HCT116 (cell line): ENCODE measurements around the gene GPR108. TPM values are rescaled to one million over a fixed set of nuclear protein-coding genes. Genes with fewer than 3 reads are reported as not detected.
A peak's percentile ranks its signal among the peaks of the same experiment; 100 is the strongest.

ENCODE experiments used
- ATAC-seq: fragments of 200-7000 bp; cut with Tn5 transposase; 2 replicates; pipeline ENCODE4 v1.9.1; 2020; ENCODE audit warnings: mild to moderate bottlenecking, moderate library complexity
- BruUV-seq: library from RNA; stranded (reverse); fragments of 400-500 nt; replicated peaks from 2 replicates; lab custom pipeline; 2021; lab: Mats Ljungman, UMichigan
- CTCF ChIA-PET: fragments of 300-600 bp; sonication (Branson Sonifier 250); formaldehyde crosslinking; loops from one replicate; lab custom pipeline; 2021; ENCODE audit warnings: antibody characterized with exemption; lab: Charles Lee
- POLR2A ChIA-PET: fragments of 300-600, 350-600 bp; sonication (Branson Sonifier 250); formaldehyde crosslinking; loops from one replicate; lab custom pipeline; 2021; ENCODE audit warnings: antibody characterized with exemption; lab: Charles Lee
- RAD21 ChIA-PET, 2 experiments: fragments of 300-600 bp; sonication (Branson Sonifier 250); formaldehyde crosslinking; loops; one replicate each; lab custom pipeline; 2023; ENCODE audit warnings: low total read pairs in 2 of 2; ENCODE audit not compliant: uncharacterized antibody in 2 of 2, unreplicated experiment in 2 of 2, low non-redundant PET in 1 of 2; lab: Charles Lee
- DNase-seq: peaks from one replicate; pipeline ENCODE4 v3.0.0-alpha.2; 2010; ENCODE audit warnings: low read depth, low spot score
- H2AFZ ChIP-seq: fragments of 200-600 bp; shearing (Covaris generic), sonication (generic); 2 replicates; pipeline ENCODE4 v1.6.1; 2017; ENCODE audit warnings: low read depth, mixed run types, mixed read lengths, antibody characterized with exemption, low read length; ENCODE audit not compliant: poor library complexity, severe bottlenecking
- H3K27ac ChIP-seq: 2 replicates; pipeline ENCODE4 v1.5.1; 2012; ENCODE audit warnings: low read depth, low read length
- H3K27me3 ChIP-seq: fragments of 200-600 bp; sonication (generic); 2 replicates; pipeline ENCODE4 v1.6.1; 2016; ENCODE audit warnings: mixed run types, low read length, mixed read lengths; ENCODE audit not compliant: insufficient read depth
- H3K36me3 ChIP-seq, 2 experiments: fragments of 200-500 bp in 1 of 2; fragments of 200-600 bp in 1 of 2; sonication (Bioruptor generic) in 1 of 2; sonication (generic) in 1 of 2; 2 replicates each; pipeline versions ENCODE4 v1.5.1 to v1.6.1; 2014 to 2016; ENCODE audit warnings: low read length in 2 of 2, inconsistent platforms in 1 of 2, mixed read lengths in 1 of 2, mixed run types in 1 of 2; ENCODE audit not compliant: insufficient read depth in 2 of 2, control insufficient read depth in 1 of 2
- H3K4me1 ChIP-seq, 2 experiments: fragments of 200-600 bp in 1 of 2; sonication (generic) in 1 of 2; 2 replicates each; pipeline versions ENCODE4 v1.5.1 to v1.6.1; 2012 to 2017; ENCODE audit warnings: low read length in 2 of 2, inconsistent platforms in 1 of 2, mild to moderate bottlenecking in 1 of 2, mixed read lengths in 1 of 2, mixed run types in 1 of 2, moderate library complexity in 1 of 2; ENCODE audit not compliant: insufficient read depth in 2 of 2, control insufficient read depth in 1 of 2
- H3K4me2 ChIP-seq: fragments of 200-600 bp; sonication (generic); 2 replicates; pipeline ENCODE4 v1.6.1; 2017; ENCODE audit warnings: mixed run types, low read length, mixed read lengths
- H3K4me3 ChIP-seq, 2 experiments: fragments of 200-600 bp in 1 of 2; sonication (generic) in 1 of 2; replicated peaks in 1 of 2; 2 replicates each; pipeline ENCODE4 v1.5.1; 2011 to 2016; ENCODE audit warnings: low read length in 2 of 2, control low read depth in 1 of 2, low read depth in 1 of 2, mild to moderate bottlenecking in 1 of 2, mixed read lengths in 1 of 2, mixed run types in 1 of 2
- H3K79me2 ChIP-seq: fragments of 200-600 bp; sonication (generic); 2 replicates; pipeline ENCODE4 v1.6.1; 2017; ENCODE audit warnings: mild to moderate bottlenecking, mixed run types, low read length, moderate library complexity, mixed read lengths; ENCODE audit not compliant: insufficient read depth
- H3K9ac ChIP-seq: fragments of 200-600 bp; sonication (generic); 2 replicates; pipeline ENCODE4 v1.6.1; 2016; ENCODE audit warnings: low read length, mixed read lengths
- H3K9me2 ChIP-seq: fragments of 200-600 bp; sonication (generic), shearing (Covaris generic); 2 replicates; pipeline ENCODE4 v1.6.1; 2017; ENCODE audit warnings: mixed run types, mild to moderate bottlenecking, moderate library complexity; ENCODE audit not compliant: insufficient read depth
- H3K9me3 ChIP-seq, 2 experiments: fragments of 200-500 bp in 1 of 2; fragments of 200-600 bp in 1 of 2; sonication (Bioruptor generic) in 1 of 2; sonication (generic) in 1 of 2; 2 replicates each; pipeline ENCODE4 v1.6.1; 2014 to 2017; ENCODE audit warnings: low read length in 2 of 2, mixed read lengths in 2 of 2, inconsistent platforms in 1 of 2, low read depth in 1 of 2, mild to moderate bottlenecking in 1 of 2, mixed run types in 1 of 2, moderate library complexity in 1 of 2; ENCODE audit not compliant: control insufficient read depth in 1 of 2, insufficient read depth in 1 of 2
- H4K20me1 ChIP-seq: fragments of 200-600 bp; sonication (generic), shearing (Covaris generic); 2 replicates; pipeline ENCODE4 v1.6.1; 2017; ENCODE audit warnings: mixed run types, mild to moderate bottlenecking, moderate library complexity; ENCODE audit not compliant: insufficient read depth
- CBX3 ChIP-seq: IDR thresholded peaks from 2 replicates; pipeline ENCODE4 v1.6.1; 2012; ENCODE audit warnings: low read depth
- CEBPB ChIP-seq: IDR thresholded peaks from 2 replicates; pipeline ENCODE4 v1.6.1; 2012; ENCODE audit warnings: low read depth
- CTCF ChIP-seq, 3 experiments: fragments of 200-600 bp in 1 of 3; sonication (generic) in 1 of 3; IDR thresholded peaks in 2 of 3; conservative IDR thresholded peaks in 1 of 3; 2 replicates each; pipeline ENCODE4 v1.5.1; 2012 to 2017; ENCODE audit warnings: low read depth in 2 of 3, low read length in 2 of 3, antibody characterized with exemption in 1 of 3, borderline replicate concordance in 1 of 3, control low read depth in 1 of 3, mild to moderate bottlenecking in 1 of 3, mixed read lengths in 1 of 3, mixed run types in 1 of 3, moderate library complexity in 1 of 3; ENCODE audit not compliant: insufficient read depth in 1 of 3
- EGR1 ChIP-seq: IDR thresholded peaks from 2 replicates; pipeline ENCODE4 v1.6.1; 2012; ENCODE audit warnings: low read depth
- ELF1 ChIP-seq: IDR thresholded peaks from 2 replicates; pipeline ENCODE4 v1.6.1; 2012; ENCODE audit warnings: low read depth, borderline replicate concordance
- EZH2 ChIP-seq: fragments of 200-600 bp; sonication (generic); IDR thresholded peaks from 2 replicates; pipeline ENCODE4 v1.6.1; 2017; ENCODE audit warnings: antibody characterized with exemption, mixed run types
- EZH2phosphoT487 ChIP-seq: fragments of 200-600 bp; IDR thresholded peaks from 2 replicates; pipeline ENCODE4 v1.6.1; 2018; ENCODE audit warnings: antibody characterized with exemption, borderline replicate concordance
- JUND ChIP-seq: IDR thresholded peaks from 2 replicates; pipeline ENCODE4 v1.6.1; 2012
- POLR2A ChIP-seq: IDR thresholded peaks from 2 replicates; pipeline ENCODE4 v1.7.0; 2011; ENCODE audit warnings: borderline replicate concordance; ENCODE audit not compliant: insufficient read depth, insufficient read length; ENCODE audit errors: extremely low read depth
- POLR2AphosphoS5 ChIP-seq: IDR thresholded peaks from 2 replicates; pipeline ENCODE4 v1.6.1; 2011; ENCODE audit warnings: mild to moderate bottlenecking, low read depth, low read length, moderate library complexity
- RAD21 ChIP-seq: IDR thresholded peaks from 2 replicates; pipeline ENCODE4 v1.6.1; 2012; ENCODE audit warnings: low read depth, mild to moderate bottlenecking
- REST ChIP-seq: IDR thresholded peaks from 2 replicates; pipeline ENCODE4 v1.6.1; 2012; ENCODE audit warnings: low read depth
- SIN3A ChIP-seq: IDR thresholded peaks from 2 replicates; pipeline ENCODE4 v1.6.1; 2012; ENCODE audit warnings: low read depth
- SP1 ChIP-seq: IDR thresholded peaks from 2 replicates; pipeline ENCODE4 v1.6.1; 2012; ENCODE audit warnings: low read depth
- SRF ChIP-seq: IDR thresholded peaks from 2 replicates; pipeline ENCODE4 v1.6.1; 2012; ENCODE audit warnings: low read depth
- ZFX ChIP-seq: fragments of 450-650 bp; IDR thresholded peaks from 2 replicates; pipeline ENCODE4 v1.6.1; 2017
- intact Hi-C: fragments of 100-400 bp; cut with micrococcal nuclease; formaldehyde crosslinking; loops from 2 replicates; pipeline ENCODE4 v1.10.0; 2022
- total RNA-seq: library from RNA; stranded (reverse); gene quantifications from one replicate; pipeline ENCODE4 v1.2.1, GENCODE V29; 2021; ENCODE audit not compliant: unreplicated experiment
- TF ChIP-seq, protein P1 (sequence below): IDR thresholded peaks from 2 replicates; pipeline ENCODE4 v1.6.1; 2012
- TF ChIP-seq, protein P2 (sequence below): IDR thresholded peaks from 2 replicates; pipeline ENCODE4 v1.6.1; 2011; ENCODE audit warnings: mild to moderate bottlenecking, low read length, moderate library complexity; ENCODE audit not compliant: insufficient replicate concordance; ENCODE audit errors: extremely low read depth

The GPR108 gene
- total RNA-seq, 1 experiment from 2014 or later = 75.0 TPM

DNA sequence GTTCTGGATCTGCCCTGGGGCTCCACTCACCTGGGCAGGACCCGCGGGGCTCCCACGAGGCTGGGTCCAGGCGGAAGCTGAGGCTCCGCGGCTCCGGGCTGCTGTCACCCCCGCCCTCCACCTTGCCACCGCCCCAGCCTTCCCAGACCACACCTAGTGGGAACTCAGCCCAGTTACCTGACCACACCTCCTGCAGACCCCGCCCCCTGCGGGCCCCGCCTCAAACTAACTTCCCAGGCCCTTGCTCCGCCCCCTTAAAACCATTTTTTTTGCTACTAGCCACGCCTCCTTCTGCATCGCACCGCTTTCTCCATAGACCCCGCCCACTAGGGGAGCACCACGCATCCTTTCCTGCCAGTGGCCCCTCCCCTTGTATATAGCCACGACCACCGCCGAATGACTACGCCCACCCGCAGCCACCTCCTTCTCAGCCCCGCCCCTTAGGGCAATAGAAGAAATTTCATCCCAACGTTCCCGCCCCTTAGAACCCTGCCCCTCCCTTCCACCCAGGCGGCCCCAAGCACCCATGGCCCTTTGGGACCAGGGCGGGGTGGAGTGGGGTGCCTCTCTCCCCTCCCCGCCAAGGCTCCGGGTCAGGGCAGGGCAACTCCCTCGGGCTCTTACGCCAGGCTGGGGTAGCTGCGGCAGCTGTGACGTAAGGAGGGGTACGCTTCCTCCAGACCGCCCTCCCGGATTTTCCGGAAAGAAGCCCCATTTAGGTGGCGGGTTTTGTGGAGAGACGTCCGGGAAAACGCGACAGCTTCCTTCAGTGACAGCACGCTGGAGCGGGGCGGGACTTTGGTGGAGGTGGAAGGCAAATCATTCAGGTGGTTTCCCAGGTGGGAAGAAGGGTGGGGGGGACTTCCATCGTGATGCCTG is 30.2 kb upstream of the GPR108 start, which contains the start of gene SH2D3A:
Gene SH2D3A, minus strand, starts transcription at position 79 of the 879 bp plus-strand sequence. CDS start 3,687 bp downstream, outside the sequence.
- Histone ChIP-seq H3K9ac (peak within 1 kb of the TSS; percentile 77), H3K4me3 (peak within 1 kb of the TSS; percentile 71 to 96), H2AFZ (peak within 1 kb of the TSS; percentile 38), H3K4me1 (peaks cover 24 to 50% of the 10 kb centered on the region in 2 experiments), H3K9me2 (no peaks in the 10 kb centered on the region), H3K4me2 (peak within 1 kb of the TSS; percentile 95), H3K27me3 (no peaks in the 10 kb centered on the region), H3K79me2 (peaks cover 47% of the 10 kb centered on the region), H3K36me3 (peaks cover 2 to 7% of the 10 kb centered on the region in 2 experiments; a peak in 2 of 4 replicates), H3K27ac (peak within 1 kb of the TSS; percentile 93), H4K20me1 (no peaks in the 10 kb centered on the region), H3K9me3 (no peaks in the 10 kb centered on the region)
- RAD21 ChIA-PET = interaction anchor here (0.6 to 1.3 kb wide), 4 partner anchors 12 to 61 kb away, joined by 3 to 6 read pairs (median 4); partner anchors contain the start of gene GPR108 (in 1 of the 2)
- POLR2A ChIA-PET = interaction anchor here (0.6 to 1.9 kb wide), 5 partner anchors 14 to 39 kb away, joined by 3 to 6 read pairs (median 3); partner anchors contain the start of gene GPR108
- intact Hi-C loops = loop anchor here (1.0 to 2.0 kb wide), 4 partner anchors 28 to 95 kb away; partner anchors contain the start of gene TRIP10
- peak; percentile 96 for DNase-seq
- CTCF ChIA-PET = interaction anchor here (0.9 to 1.8 kb wide), 3 partner anchors 29 to 94 kb away, joined by 3 to 6 read pairs (median 3); no protein-coding TSS in a partner anchor
- ATAC-seq = peak; percentile 81
- BruUV-seq = no TSS peak
- TF ChIP-seq CTCF (IDR thresholded peaks at IDR 0.05 in 2 of 3, conservative IDR thresholded peaks at IDR 0.05 in 1 of 3; ENCODE audit: borderline replicate concordance in 1 of 3, insufficient read depth in 1 of 3, low read depth in 2 of 3, low read length in 2 of 3) = 0 out of 6 replicates have a peak, but pooled peaks of 1 of the 3 experiments have one; percentile 0
- no peak for TF ChIP-seq JUND
- TF ChIP-seq, protein P1, sequence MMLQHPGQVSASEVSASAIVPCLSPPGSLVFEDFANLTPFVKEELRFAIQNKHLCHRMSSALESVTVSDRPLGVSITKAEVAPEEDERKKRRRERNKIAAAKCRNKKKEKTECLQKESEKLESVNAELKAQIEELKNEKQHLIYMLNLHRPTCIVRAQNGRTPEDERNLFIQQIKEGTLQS = no peak
- peak; percentile 36; the same call in 1 of the 2 replicates for TF ChIP-seq SP1
- no peak for TF ChIP-seq RAD21
- no peak for TF ChIP-seq CEBPB
- no peak for TF ChIP-seq REST
- TF ChIP-seq POLR2AphosphoS5 = peak; percentile 89
- TF ChIP-seq ELF1 = no peak
- no peak; the same call in 1 of the 2 replicates for TF ChIP-seq SRF
- TF ChIP-seq EGR1 = no peak
- TF ChIP-seq, protein P2, sequence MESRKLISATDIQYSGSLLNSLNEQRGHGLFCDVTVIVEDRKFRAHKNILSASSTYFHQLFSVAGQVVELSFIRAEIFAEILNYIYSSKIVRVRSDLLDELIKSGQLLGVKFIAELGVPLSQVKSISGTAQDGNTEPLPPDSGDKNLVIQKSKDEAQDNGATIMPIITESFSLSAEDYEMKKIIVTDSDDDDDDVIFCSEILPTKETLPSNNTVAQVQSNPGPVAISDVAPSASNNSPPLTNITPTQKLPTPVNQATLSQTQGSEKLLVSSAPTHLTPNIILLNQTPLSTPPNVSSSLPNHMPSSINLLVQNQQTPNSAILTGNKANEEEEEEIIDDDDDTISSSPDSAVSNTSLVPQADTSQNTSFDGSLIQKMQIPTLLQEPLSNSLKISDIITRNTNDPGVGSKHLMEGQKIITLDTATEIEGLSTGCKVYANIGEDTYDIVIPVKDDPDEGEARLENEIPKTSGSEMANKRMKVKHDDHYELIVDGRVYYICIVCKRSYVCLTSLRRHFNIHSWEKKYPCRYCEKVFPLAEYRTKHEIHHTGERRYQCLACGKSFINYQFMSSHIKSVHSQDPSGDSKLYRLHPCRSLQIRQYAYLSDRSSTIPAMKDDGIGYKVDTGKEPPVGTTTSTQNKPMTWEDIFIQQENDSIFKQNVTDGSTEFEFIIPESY = no peak
- no peak for TF ChIP-seq CBX3
- no peak for TF ChIP-seq ZFX
- no peak for TF ChIP-seq POLR2A
- no peak for TF ChIP-seq SIN3A
- no peak for TF ChIP-seq EZH2
- no peak for TF ChIP-seq EZH2phosphoT487
